AG08396 (cell line): Measurements from ENCODE around the gene SCG5.
"Not testable (repeated sequence)": the region's sequence is repeated elsewhere in the genome, so short reads cannot be mapped to it uniquely, and the experiment has no call there.

Experiments used
- DNase-seq: peaks from one replicate; pipeline ENCODE4 v3.0.0; 2012; ENCODE audit warnings: low spot score, mixed read lengths

Gene SCG5, protein sequence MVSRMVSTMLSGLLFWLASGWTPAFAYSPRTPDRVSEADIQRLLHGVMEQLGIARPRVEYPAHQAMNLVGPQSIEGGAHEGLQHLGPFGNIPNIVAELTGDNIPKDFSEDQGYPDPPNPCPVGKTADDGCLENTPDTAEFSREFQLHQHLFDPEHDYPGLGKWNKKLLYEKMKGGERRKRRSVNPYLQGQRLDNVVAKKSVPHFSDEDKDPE

DNA sequence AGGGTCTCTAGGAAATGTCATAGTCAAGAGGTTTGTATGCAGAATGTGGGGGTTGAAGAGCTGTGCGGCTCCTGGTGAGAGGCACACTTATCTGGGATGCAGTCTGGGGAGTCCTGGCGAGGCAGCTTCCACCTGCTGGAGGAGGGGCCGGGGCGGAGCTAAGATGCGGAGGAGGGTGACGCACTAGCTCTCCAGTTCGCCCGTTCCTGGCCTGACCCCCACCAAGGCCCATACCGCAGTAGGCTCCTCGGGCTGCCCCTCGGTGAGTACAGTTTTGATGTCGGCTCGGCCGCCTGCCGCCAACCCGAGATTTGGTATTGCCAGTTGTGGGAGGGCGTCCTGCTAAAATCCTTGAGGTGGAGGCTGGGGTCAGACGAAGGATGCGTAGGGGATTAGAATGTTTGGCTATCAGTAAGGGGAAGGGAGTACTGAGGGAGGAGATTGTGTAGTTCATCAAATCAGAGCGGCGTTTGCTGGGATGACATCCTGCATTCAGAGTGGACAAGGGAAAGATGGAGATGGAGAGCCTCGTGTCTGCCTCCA lies at the start of gene SCG5:
TSS of gene SCG5 (plus strand) at position 194 of the 543 bp plus-strand sequence. CDS start 1,883 bp downstream, outside the sequence.
- peak; percentile 14 for DNase-seq

DNA sequence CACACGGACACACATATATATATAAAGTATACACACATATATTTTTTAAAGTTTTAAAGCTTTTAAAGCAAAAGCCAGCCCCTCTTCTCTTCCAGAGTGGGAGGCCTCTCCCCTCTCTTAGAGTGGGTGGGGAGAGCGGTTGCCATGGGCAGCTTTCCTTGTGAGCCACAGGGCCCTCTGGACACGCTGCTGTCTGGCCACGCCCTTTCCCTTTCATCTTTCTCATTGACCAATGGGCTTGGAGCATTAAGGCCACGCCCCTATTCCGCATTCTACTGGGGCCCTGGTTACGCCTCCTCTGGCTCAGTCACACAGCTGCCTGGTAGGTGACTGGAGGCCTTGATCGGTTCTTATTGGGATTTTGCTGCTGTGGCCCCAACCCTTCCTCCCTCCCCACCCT lies 48.4 kb upstream of the SCG5 start, which contains the start of gene GOLGA8N:
TSS of gene GOLGA8N (plus strand) at position 306 of the 400 bp plus-strand sequence.
- not testable (repeated sequence) for DNase-seq

DNA sequence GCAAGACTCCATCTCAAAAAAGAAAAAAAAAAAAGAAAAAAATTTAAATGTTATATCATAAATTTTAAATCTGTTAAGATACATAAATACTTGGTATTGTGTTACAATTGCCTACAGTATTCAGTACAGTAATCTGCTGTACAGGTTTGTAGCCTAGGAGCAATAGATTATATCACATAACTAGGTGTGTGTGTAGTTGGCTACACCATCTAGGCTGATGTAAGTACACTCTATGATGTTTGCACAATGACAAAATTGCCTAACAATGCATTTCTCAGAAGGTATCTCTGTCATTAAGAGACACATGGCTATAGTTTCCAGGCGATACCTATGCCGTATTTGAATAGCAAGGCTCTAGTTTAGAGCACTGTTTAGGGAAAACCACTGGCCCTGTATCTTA lies 32.0 kb upstream of the SCG5 start:
- not testable (repeated sequence) for DNase-seq

DNA sequence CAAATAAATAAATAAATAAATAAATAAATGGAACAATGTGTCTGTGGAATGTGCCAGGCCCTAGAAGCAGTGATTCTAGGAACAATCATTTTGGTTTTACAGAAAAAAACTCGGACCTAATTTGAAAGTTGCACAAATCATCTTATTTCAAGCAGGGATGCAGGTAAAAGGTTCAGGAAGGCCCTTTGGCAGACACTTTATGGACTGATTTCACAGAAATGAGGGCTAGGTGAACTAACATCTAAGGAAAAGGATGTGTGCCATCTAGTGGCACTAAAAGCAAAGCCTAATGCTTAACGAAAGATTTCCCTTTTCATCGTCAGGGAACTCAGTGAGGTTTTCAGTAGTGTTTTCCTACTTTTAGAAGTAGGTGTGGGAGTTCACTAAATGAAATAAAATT lies 30.8 kb upstream of the SCG5 start:
- not testable (repeated sequence) for DNase-seq

DNA sequence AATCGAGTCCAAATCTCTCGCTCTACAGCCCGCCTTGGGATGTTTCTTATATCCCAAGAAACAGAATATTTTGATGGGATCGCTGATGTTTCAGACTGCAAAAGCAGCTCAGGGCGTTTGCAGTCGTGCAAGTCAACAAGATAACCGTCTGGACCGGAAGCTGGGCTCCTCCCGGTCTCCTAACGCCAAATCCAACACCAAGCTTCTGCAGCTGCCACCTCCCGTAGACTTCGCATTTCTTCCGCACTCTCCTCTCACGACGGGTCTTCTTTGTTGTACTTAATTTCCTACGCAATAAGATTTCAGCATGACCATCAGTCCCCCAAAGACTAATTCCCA lies 26.8 kb upstream of the SCG5 start:
- DNase-seq: not testable (repeated sequence)

DNA sequence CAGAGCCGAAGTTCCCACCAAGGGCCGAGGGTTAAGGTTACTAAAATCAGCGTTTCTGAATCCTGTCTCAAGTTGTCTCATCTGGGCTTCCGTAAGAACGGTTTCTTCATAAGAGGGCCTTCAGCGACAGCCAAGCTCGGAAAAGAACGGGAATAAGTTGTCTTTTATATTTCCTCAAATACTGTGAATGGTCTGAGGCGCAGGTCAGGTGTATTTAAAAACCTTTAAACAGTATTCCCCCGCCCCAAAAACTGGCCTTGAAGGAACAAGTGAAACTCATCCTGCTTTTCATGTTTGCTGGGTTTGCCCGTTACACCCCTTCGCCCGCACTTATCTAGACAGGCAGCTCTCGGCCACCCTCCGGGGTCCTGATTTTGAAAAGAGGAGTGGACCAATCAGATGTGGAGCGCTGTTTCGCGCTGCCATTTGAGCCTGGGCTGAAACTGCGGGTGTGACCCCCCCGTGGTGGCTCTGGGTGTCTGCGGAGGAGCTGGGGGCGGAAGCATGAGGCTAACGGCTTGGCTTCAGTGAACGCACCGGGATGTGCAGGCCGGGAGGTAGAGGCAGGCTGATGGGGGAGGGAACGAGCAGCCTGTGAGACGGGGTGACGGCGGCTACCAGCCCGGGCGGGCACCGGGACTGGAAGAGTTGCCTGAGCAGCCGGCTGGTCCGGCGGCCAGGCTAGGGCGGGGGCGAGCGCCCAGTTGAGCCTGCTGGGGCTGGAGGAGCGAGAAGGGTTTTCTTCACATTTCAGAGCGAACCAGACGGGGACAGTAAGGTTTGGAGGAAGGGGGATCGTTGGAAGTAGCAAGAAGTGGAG lies 26.2 kb upstream of the SCG5 start, which contains the start of gene ARHGAP11A:
TSS of gene ARHGAP11A (plus strand) at position 454 of the 820 bp plus-strand sequence. CDS start 708 bp downstream, outside the sequence.
- DNase-seq: peak; percentile 52

DNA sequence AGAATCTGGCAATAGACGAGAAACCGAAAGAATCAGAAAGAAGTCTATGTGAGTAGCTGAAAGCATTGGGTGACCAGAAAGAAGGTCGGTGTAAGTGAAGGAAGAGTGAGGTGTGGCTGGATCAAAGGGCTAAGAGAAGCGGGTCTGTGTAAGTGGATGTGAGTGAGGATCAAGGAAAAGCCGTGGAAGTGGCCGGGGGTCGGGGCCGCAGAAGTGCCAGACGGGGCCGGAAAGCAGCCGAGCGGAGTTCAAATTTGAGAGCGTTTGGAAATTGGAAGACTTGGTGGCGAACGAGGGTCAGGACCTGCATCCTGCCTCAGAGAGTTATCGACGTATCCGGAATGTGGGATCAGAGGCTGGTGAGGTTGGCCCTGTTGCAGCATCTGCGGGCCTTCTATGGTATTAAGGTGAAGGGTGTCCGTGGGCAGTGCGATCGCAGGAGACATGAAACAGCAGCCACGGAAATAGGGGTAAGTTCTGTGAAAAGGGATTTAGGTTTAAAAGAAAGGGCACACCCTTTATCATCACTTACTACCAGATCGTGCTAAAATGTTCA lies 25.6 kb upstream of the SCG5 start:
- not testable (repeated sequence) for DNase-seq

DNA sequence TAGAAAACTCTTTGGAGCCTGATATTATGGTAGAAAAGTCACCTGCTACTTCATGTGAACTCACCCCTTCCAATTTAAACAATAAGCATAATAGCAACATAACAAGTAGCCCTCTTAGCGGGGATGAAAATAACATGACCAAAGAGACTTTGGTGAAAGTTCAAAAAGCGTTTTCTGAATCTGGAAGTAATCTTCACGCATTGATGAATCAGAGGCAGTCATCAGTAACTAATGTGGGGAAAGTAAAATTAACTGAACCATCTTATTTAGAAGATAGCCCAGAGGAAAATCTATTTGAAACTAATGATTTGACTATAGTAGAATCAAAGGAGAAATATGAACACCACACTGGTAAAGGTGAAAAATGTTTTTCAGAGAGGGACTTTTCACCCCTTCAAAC lies 5.1 kb upstream of the SCG5 start:
- DNase-seq: no peak

DNA sequence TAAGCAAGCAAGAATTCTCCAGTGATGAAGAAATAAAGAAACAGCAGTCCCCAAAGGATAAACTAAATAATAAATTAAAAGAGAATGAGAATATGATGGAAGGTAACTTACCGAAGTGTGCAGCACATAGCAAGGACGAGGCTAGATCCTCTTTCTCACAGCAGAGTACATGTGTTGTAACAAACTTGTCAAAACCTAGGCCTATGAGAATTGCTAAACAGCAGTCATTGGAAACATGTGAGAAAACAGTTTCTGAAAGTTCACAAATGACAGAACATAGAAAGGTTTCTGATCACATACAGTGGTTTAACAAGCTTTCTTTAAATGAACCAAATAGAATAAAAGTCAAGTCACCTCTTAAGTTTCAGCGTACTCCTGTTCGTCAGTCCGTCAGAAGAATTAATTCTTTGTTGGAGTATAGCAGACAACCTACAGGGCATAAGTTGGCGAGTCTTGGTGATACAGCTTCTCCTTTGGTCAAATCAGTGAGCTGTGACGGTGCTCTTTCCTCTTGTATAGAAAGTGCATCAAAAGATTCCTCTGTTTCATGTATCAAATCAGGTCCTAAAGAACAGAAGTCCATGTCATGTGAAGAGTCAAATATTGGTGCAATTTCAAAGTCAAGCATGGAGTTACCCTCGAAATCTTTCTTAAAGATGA lies 4.5 kb upstream of the SCG5 start:
- DNase-seq: no peak

DNA sequence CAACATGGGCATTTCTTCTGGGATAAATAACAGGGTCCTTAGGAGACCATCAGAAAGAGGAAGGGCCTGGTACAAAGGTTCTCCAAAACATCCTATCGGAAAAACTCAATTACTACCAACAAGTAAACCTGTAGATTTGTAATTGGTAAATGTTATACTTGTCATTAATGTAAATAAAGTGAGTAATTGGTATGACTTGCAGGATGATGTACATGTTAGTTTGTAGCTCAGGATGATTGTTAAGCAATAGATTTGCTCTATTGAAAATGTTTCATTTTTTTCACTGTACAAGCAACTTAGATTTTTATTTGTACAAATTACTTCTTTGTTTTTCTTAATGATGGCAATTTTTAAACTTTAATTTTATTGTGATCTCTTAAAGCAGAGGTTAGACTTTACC lies 3.8 kb upstream of the SCG5 start:
- no peak for DNase-seq

DNA sequence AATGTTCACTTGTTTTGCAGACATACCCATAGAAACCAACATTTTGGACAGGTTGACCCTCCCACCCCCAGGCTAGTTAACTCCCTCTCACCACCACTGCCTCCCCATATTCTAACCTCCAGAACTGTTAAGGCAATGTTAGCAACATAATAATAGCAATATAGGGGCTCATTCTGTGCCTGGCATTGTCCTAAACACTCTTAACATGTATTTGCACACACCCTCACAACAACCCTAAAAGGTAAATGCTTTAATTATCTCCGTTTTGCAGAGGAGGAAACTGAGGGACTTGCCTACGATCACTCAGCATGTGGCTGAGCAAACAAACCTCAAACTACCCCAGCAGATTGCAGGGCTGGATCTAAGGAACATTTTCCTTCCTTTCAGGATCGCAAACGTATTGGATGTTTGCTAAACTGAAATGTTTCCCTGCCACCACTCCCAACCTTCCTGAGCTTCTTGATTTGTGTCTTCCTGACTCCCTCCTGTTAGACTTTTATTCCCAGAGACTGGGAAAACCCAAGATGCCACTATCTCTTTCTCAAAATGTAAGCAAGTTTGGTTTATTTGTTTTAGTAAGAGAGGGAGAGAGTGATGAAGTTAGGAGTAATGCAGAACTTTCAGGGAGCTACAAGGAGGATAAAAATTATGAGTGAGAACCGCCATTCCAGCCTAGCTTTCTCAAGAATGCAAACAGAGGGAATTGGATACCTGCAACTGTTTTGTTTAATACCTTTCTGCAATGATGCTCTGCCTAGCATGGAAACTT lies 1.3 kb downstream of the SCG5 start:
- DNase-seq: no peak

DNA sequence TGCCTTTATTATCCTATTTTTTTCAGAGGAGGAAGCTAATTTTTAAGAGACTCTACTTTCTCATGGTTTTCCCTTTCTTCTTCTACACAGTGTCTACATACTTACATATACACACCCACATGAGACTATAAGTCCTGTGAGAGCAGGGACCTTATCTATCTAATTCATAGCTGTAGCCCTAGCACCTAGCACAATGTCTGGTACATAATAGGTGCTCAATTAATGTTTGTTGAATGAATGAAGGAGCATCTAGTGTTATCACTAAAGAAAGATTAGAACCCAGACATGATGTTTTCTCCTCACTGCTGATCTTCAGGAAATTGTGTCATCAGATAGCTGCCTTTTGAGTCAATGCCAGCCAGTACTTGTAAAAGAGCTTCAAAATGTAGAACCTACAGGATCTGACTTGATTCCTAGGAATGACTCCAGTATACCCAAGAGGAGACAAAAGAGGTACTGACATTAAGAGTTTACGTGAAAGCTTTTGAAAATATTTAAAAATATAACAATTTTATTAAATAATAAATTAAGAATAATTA lies 2.5 kb downstream of the SCG5 start:
- DNase-seq: no peak

DNA sequence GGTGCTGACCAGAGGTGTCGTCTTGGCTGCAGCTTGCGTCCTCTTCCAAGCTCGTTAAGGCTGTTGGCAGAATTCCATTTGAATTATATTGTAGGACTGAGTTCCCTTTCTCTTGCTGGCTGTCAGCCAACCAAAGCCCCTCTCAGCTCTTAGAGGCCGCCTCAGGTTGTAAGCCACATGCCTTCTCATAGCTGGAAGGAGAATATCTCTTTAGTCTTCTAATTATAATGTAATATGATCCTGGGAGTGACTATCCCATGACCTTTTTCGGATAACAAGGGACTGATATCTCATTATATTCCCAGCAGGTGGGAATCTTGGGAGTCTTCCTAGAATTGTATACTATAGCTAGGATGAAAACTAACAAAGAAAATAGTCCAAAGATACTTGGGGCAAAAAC lies 4.8 kb downstream of the SCG5 start:
- DNase-seq: no peak

DNA sequence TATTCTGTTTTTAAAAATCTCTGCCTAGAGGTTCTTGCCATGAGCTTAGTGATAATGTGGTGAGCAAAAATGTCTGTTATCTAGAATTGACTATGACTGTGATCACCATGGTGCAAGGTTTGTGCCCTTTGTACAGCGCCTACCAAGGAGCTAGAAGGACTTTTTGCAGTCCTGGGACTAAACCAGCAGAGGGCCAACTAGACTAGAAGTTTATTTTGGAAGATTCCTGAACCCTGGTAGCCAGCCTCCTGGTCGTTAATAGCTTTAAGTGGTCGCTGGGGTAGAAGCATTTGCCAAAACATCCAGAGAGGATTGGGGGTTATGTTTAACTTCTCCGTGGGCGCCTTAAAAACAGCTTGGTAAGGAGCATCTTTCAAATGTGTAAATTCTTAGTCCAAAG lies 7.8 kb downstream of the SCG5 start:
- DNase-seq: peak; percentile 43

DNA sequence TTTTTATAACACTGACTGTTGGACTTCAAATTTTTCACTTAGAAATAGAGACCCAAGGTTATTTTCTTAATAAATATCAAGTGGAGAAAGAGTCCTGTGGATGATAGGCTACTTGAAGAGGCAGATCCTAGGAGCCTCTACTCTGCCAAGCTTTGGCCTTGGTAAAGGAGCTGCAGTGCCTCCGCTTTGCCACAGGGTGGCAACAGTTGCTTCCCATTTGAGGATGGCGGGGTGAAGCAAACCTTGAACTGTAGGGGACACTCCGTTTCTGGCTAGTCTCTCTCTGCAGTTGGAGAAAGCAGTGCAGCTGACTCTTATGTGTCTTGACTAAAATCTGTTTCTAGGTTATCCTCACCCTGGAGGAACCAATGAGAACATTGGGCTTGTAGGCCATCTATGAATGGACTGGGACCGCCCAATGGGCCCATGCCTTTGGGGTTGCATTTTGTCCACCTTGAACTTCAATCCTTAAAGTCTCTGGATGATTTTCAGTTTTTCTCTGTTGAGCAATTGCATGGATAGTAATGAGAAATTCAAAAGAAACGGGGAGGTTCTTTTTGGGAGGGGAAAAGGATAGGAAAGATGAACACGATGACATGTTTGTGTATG lies 9.8 kb downstream of the SCG5 start:
- DNase-seq: peak; percentile 75

DNA sequence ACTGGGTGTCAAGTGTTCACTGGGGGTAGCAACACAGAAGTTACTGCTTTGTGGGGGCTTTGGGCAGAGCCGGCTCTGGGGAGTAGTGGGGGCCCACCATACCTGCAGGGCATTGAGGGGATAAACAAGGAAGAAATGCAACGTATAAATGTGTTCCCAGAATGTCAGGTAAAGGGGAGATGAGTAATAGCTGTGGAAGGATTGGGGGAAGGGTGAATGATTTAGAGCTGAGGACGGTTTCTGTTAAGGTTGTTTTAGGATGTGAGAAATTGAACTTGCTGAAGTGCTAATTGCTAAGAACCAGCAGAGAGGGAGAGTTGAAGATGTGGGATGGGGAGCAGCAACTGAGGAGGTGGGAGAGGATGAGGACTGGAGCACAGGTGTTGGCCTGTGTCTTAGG lies 10.7 kb downstream of the SCG5 start:
- no peak for DNase-seq

DNA sequence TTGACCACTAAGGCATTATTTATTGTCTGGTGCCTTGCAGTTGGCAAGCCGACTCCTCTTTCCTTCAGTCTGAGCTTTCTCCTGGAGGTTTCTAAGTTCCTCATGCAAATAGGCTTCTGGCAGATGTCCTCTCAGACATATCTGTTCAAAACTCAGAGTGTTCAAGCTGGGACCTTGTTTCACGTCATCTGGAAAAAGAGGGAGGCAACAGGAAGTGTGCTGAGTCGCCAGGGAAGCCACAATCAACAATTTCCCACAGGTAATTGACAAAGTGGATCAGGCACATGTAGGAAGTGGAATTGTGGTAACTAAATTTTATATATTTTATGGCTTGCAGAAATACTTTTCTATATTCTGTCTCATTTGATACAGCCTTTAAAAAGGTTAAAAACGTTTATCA lies 14.6 kb downstream of the SCG5 start:
- no peak for DNase-seq

DNA sequence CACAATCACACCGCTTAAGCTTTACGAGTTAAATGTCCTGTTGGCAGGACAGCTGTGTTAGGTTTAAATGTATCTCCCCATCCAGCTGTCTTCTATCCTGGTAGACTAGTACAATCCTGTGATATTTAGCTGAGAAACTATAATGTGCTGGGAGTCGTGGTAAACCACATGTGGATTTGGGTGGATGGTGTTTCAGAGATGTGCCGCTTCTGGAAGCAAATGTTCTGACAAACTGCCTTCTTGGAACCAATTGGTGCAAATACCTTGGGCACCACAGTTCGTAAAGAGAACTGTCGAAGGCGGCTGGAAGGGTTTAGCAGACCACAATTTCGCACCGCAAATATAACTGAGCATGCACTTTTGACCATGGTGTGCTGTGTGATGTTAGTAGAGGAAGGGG lies 15.0 kb downstream of the SCG5 start:
- no peak for DNase-seq

DNA sequence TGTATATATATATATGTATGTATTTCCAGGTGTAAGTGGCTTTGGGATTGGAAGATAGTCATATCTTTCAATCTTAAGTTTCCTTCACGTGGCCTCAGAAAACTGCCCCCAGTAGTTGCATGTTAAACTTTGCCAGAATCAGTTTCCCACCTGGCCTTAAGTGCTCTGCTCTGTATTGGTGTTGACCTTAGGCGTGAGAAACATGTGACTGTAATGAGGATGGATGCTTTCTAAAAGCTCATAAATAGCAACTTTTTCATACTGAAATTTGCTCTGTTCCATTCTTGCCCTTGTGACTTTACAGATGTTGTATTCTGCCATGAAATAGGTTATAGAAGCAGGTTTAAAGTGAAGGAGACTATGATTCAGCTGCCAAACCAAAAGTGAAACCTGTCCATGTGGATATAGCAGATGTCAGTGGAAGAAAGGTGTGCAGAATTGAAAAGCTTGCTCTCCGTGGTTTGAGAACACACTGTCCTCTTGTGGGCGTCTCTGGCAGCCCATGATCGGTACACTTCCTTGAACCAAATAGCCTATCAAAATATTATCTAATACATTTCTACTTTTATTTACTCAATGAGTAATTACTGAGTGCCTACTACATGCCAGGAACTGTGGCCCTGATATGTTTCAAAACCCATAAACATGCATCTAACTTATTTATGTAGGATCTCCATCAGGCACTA lies 15.8 kb downstream of the SCG5 start:
- DNase-seq: no peak

DNA sequence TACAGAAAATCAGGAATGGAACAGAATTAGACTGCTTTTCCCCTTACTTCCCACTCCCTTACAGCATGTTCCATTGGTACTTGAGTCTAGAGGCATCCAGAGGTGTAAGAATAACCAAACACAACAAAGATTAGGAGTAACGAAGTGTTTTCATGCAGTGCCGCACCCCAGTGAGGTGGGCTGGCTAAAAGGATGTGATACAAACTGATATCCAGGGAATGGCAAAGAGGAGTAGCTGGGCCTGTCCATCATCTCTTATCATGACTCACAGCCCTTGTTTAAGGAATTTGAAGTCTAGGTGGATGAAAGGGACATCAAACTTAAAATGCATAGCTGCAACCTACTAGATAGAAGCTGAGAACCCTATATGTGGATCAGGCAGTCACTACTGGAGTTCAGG lies 16.4 kb downstream of the SCG5 start:
- DNase-seq: no peak
